SK-N-SH (cell line): ENCODE results near the gene SCFD1. TPM values are rescaled to one million over a fixed set of nuclear protein-coding genes. Genes with fewer than 3 reads are reported as not detected.

ENCODE experiments used
- CTCF ChIA-PET: fragments of 300-600, 350-600 bp; formaldehyde crosslinking; extraction: SDS; loops from one replicate; lab custom pipeline; 2021; lab: Yijun Ruan, JAX
- POLR2A ChIA-PET: fragments of 350-600 bp; sonication (Branson Sonifier 250); formaldehyde crosslinking; extraction: SDS; loops from one replicate; lab custom pipeline; 2020; ENCODE audit warnings: antibody characterized with exemption, inconsistent platforms; lab: Yijun Ruan, JAX
- DNase-seq: peaks from one replicate; pipeline ENCODE4 v3.0.0; 2012
- H2AFZ ChIP-seq: fragments of 200-600 bp; sonication (generic); 2 replicates; pipeline ENCODE4 v1.8.1; 2016; ENCODE audit warnings: antibody characterized with exemption, mild to moderate bottlenecking, low read depth
- H3F3A ChIP-seq: fragments of 200-600 bp; sonication (generic); replicated peaks from 2 replicates; pipeline ENCODE3; 2016; ENCODE audit warnings: antibody characterized with exemption, mild to moderate bottlenecking; ENCODE audit not compliant: insufficient read depth
- H3K27ac ChIP-seq, 2 experiments: fragments of 200-500 bp in 1 of 2; fragments of 200-600 bp in 1 of 2; sonication (Bioruptor generic) in 1 of 2; sonication (generic), shearing (Covaris generic) in 1 of 2; 2 replicates each; pipeline versions ENCODE4 v1.5.1 to v1.6.1; 2014 to 2016; ENCODE audit warnings: low read depth in 2 of 2, inconsistent platforms in 1 of 2, low read length in 1 of 2, mild to moderate bottlenecking in 1 of 2, mixed read lengths in 1 of 2
- H3K27me3 ChIP-seq: fragments of 200-600 bp; sonication (generic), shearing (Covaris generic); 2 replicates; pipeline ENCODE4 v1.6.1; 2016; ENCODE audit warnings: mixed run types; ENCODE audit not compliant: insufficient read depth
- H3K36me3 ChIP-seq, 2 experiments: fragments of 200-500 bp in 1 of 2; fragments of 200-600 bp in 1 of 2; sonication (Bioruptor generic) in 1 of 2; sonication (generic) in 1 of 2; replicated peaks in 1 of 2; 2 replicates each; pipeline versions ENCODE3 to v1.5.1; 2014 to 2016; ENCODE audit warnings: low read length in 1 of 2, mild to moderate bottlenecking in 1 of 2; ENCODE audit not compliant: insufficient read depth in 2 of 2, control insufficient read depth in 1 of 2
- H3K4me1 ChIP-seq, 2 experiments: fragments of 200-500 bp in 1 of 2; fragments of 200-600 bp in 1 of 2; sonication (Bioruptor generic) in 1 of 2; sonication (generic), shearing (Covaris generic) in 1 of 2; 2 replicates each; pipeline versions ENCODE4 v1.5.1 to v1.6.1; 2014 to 2016; ENCODE audit warnings: low read depth in 1 of 2, low read length in 1 of 2, mixed run types in 1 of 2; ENCODE audit not compliant: insufficient read depth in 2 of 2, control insufficient read depth in 1 of 2
- H3K4me2 ChIP-seq: fragments of 200-600 bp; sonication (generic), shearing (Covaris generic); 2 replicates; pipeline ENCODE4 v1.6.1; 2017; ENCODE audit warnings: mixed run types
- H3K4me3 ChIP-seq, 2 experiments: fragments of 200-500 bp in 1 of 2; fragments of 200-600 bp in 1 of 2; sonication (Bioruptor generic) in 1 of 2; sonication (generic), shearing (Covaris generic) in 1 of 2; 2 replicates each; pipeline versions ENCODE4 v1.5.1 to v1.8.1; 2014 to 2016; ENCODE audit warnings: low read depth in 2 of 2, inconsistent platforms in 1 of 2, low read length in 1 of 2, mild to moderate bottlenecking in 1 of 2, mixed read lengths in 1 of 2, moderate library complexity in 1 of 2
- H3K79me2 ChIP-seq: fragments of 200-600 bp; sonication (generic); 2 replicates; pipeline ENCODE4 v1.8.1; 2017; ENCODE audit warnings: mild to moderate bottlenecking; ENCODE audit not compliant: insufficient read depth
- H3K9ac ChIP-seq: fragments of 200-600 bp; sonication (generic); 2 replicates; pipeline ENCODE4 v1.6.1; 2017; ENCODE audit warnings: mixed run types
- H3K9me2 ChIP-seq: fragments of 200-600 bp; sonication (generic); 2 replicates; pipeline ENCODE4 v1.6.1; 2017; ENCODE audit warnings: mixed run types
- H3K9me3 ChIP-seq: fragments of 200-600 bp; sonication (generic); 2 replicates; pipeline ENCODE4 v1.6.1; 2017; ENCODE audit warnings: mixed run types, mild to moderate bottlenecking, moderate library complexity
- H4K20me1 ChIP-seq: fragments of 200-600 bp; sonication (generic); 2 replicates; pipeline ENCODE4 v1.6.1; 2017; ENCODE audit warnings: mild to moderate bottlenecking, mixed run types; ENCODE audit not compliant: insufficient read depth
- CHD2 ChIP-seq: fragments of 150-350 bp; IDR thresholded peaks from 2 replicates; pipeline ENCODE4 v1.6.1; 2018; ENCODE audit warnings: low read length; ENCODE audit not compliant: partially characterized antibody
- CTCF ChIP-seq: fragments of 200-600 bp; sonication (generic); IDR thresholded peaks from 2 replicates; pipeline ENCODE4 v1.6.1; 2017; ENCODE audit warnings: antibody characterized with exemption, mild to moderate bottlenecking, moderate library complexity
- EP300 ChIP-seq, 2 experiments: IDR thresholded peaks; 2 replicates each; pipeline versions ENCODE4 v1.4.0 to v1.6.1; 2012; ENCODE audit warnings: borderline replicate concordance in 1 of 2, low read depth in 1 of 2, low read length in 1 of 2
- FOXJ3 ChIP-seq: sonication (generic); formaldehyde crosslinking; IDR thresholded peaks from 2 replicates; pipeline ENCODE4 v1.5.1; 2020; ENCODE audit warnings: mild to moderate bottlenecking, missing genetic modification reagents
- GATA2 ChIP-seq: sonication (generic); formaldehyde crosslinking; IDR thresholded peaks from 2 replicates; pipeline ENCODE4 v1.5.0; 2020; ENCODE audit warnings: mild to moderate bottlenecking, missing genetic modification reagents
- JUND ChIP-seq: IDR thresholded peaks from 2 replicates; pipeline ENCODE4 v1.4.0; 2012
- MAX ChIP-seq: IDR thresholded peaks from 2 replicates; pipeline ENCODE4 v1.4.0; 2012; ENCODE audit warnings: low read depth
- NFIC ChIP-seq: IDR thresholded peaks from 2 replicates; pipeline ENCODE4 v1.4.0; 2012; ENCODE audit warnings: borderline replicate concordance
- PBX3 ChIP-seq: IDR thresholded peaks from 2 replicates; pipeline ENCODE4; 2012
- POLR2AphosphoS5 ChIP-seq: IDR thresholded peaks from 2 replicates; pipeline ENCODE4 v1.6.1; 2012; ENCODE audit warnings: low read depth, low read length
- RAD21 ChIP-seq: IDR thresholded peaks from 2 replicates; pipeline ENCODE4 v1.6.1; 2012; ENCODE audit warnings: mild to moderate bottlenecking, low read length
- REST ChIP-seq: IDR thresholded peaks from 2 replicates; pipeline ENCODE4 v1.6.1; 2012; ENCODE audit warnings: mild to moderate bottlenecking, low read depth, low read length, moderate library complexity
- SIN3A ChIP-seq: IDR thresholded peaks from 2 replicates; pipeline ENCODE4 v1.6.1; 2012; ENCODE audit warnings: low read depth, mild to moderate bottlenecking, low read length, moderate library complexity, borderline replicate concordance
- TAF1 ChIP-seq: IDR thresholded peaks from 2 replicates; pipeline ENCODE4 v1.6.1; 2012; ENCODE audit warnings: low read depth, mild to moderate bottlenecking, low read length, moderate library complexity, borderline replicate concordance
- TCF12 ChIP-seq: IDR thresholded peaks from 2 replicates; pipeline ENCODE4 v1.4.0; 2012
- TEAD4 ChIP-seq: IDR thresholded peaks from 2 replicates; pipeline ENCODE4 v1.4.0; 2012; ENCODE audit warnings: mild to moderate bottlenecking, borderline replicate concordance; ENCODE audit not compliant: insufficient read depth
- WGBS: methylation state at CpG from one replicate; pipeline ENCODE4 v1.1.6; 2017; ENCODE audit warnings: low lambda C conversion rate; 5-methylcytosine and 5-hydroxymethylcytosine counted together
- polyA plus RNA-seq, 3 experiments: library from polyadenylated mRNA; depleted of rRNA; stranded (reverse); fragments of >200 nt; gene quantifications; 2 replicates each; pipeline ENCODE4 v1.2.3, GENCODE V29; 2012

The SCFD1 gene
- polyA plus RNA-seq, 1 of the 3 experiments (the other 2 are of a cell fraction) = 31.4 TPM

GRCh38 chr14:30596935-30597334, 25.2 kb upstream of the SCFD1 start:
- POLR2A ChIA-PET = no interaction called here
- peaks cover 61 to 75% of the 10 kb centered on the region in 2 experiments for H3K36me3 ChIP-seq
- no peaks in the 10 kb centered on the region for H3K9me3 ChIP-seq
- H3K9me2 ChIP-seq = no peaks in the 10 kb centered on the region
- no peak overlapping the region for H3K4me3 ChIP-seq
- H3K27me3 ChIP-seq = no peaks in the 10 kb centered on the region
- 88% methylated on average over 1 of the region's 1 CpG for WGBS
- no peaks in the 10 kb centered on the region for H4K20me1 ChIP-seq
- no peak overlapping the region for H3K4me2 ChIP-seq
- no peak overlapping the region for H3K9ac ChIP-seq
- no peaks in the 10 kb centered on the region for H3K4me1 ChIP-seq
- H3K27ac ChIP-seq = no peak overlapping the region
- H2AFZ ChIP-seq = no peak overlapping the region
- peaks cover 48% of the 10 kb centered on the region for H3K79me2 ChIP-seq
- CTCF ChIA-PET = no interaction called here
- no peak for DNase-seq
- TF ChIP-seq TCF12 (no peak), POLR2AphosphoS5 (no peak), NFIC (no peak), CTCF (no peak), SIN3A (no peak), JUND (no peak), TEAD4 (no peak), TAF1 (no peak), FOXJ3 (CRISPR knock-in tag) (no peak), EP300 (IDR thresholded peaks at IDR 0.05; ENCODE audit: borderline replicate concordance in 1 of 2, low read depth in 1 of 2, low read length in 1 of 2) (no peak)
- H3F3A ChIP-seq = peaks cover 11% of the 10 kb centered on the region

GRCh38 chr14:30597504-30597903, 24.6 kb upstream of the SCFD1 start:
- no peak for TF ChIP-seq MAX
- TF ChIP-seq GATA2 (CRISPR knock-in tag) = no peak
- no peak for TF ChIP-seq JUND
- no peak for TF ChIP-seq PBX3
- no peak for TF ChIP-seq CHD2
- no peak for TF ChIP-seq CTCF
- TF ChIP-seq RAD21 = no peak
- no peak for TF ChIP-seq TCF12
- TF ChIP-seq TEAD4 = no peak
- no peak for TF ChIP-seq REST
- TF ChIP-seq, all 33 proteins: peak for 0
- Histone ChIP-seq H3K4me2 (no peak overlapping the region), H3K36me3 (peaks cover 64 to 77% of the 10 kb centered on the region in 2 experiments), H3K79me2 (peaks cover 44% of the 10 kb centered on the region), H2AFZ (no peak overlapping the region), H3F3A (peaks cover 11% of the 10 kb centered on the region), H3K9me2 (no peaks in the 10 kb centered on the region), H3K9me3 (no peaks in the 10 kb centered on the region), H3K27ac (no peak overlapping the region), H3K27me3 (no peaks in the 10 kb centered on the region), H3K4me1 (no peaks in the 10 kb centered on the region), H4K20me1 (no peaks in the 10 kb centered on the region), H3K9ac (no peak overlapping the region), H3K4me3 (no peak overlapping the region)
- ChIA-PET CTCF (no interaction called here), POLR2A (no interaction called here)
- no peak for DNase-seq
